ENCODE data around the gene CNTNAP5. TPM values are rescaled to one million over a fixed set of nuclear protein-coding genes. Genes with fewer than 3 reads are reported as not detected.

Gene CNTNAP5
- total and polyA plus RNA-seq, 9 of the 15 experiments (the other 6 are each of a cell fraction or from before 2014, with no cell fraction given), result not detected

GRCh38 chr2:124838406-124838805, 813.3 kb downstream of the CNTNAP5 start (continued):
- no peak for TF ChIP-seq ZBTB26 (CRISPR knock-in tag; IDR thresholded peaks at IDR 0.05)
- TF ChIP-seq E2F5 (CRISPR knock-in tag; IDR thresholded peaks at IDR 0.05), result no peak
- TF ChIP-seq ZBTB5 (IDR thresholded peaks at IDR 0.05), result no peak
- no peak for TF ChIP-seq ZBTB43 (CRISPR knock-in tag; IDR thresholded peaks at IDR 0.05)
- no peak for TF ChIP-seq CREB5 (CRISPR knock-in tag; IDR thresholded peaks at IDR 0.05)
- TF ChIP-seq ATF1 (CRISPR knock-in tag; IDR thresholded peaks at IDR 0.05), result no peak
- no peak for TF ChIP-seq ATF1 (tag; IDR thresholded peaks at IDR 0.05)
- no peak for TF ChIP-seq RNF219 (CRISPR knock-in tag; IDR thresholded peaks at IDR 0.05)
- no peak for TF ChIP-seq ZBTB7A (IDR thresholded peaks at IDR 0.05; ENCODE audit: borderline replicate concordance, control insufficient read depth, low read depth, low read length)
- no peak for TF ChIP-seq ZNF583 (CRISPR knock-in tag; IDR thresholded peaks at IDR 0.05)
- TF ChIP-seq ETV1 (tag; conservative IDR thresholded peaks at IDR 0.05; ENCODE audit: low read depth), result no peak

Data from K562 (cell line).